ENCODE measurements around the gene RAB11FIP2.

DNA sequence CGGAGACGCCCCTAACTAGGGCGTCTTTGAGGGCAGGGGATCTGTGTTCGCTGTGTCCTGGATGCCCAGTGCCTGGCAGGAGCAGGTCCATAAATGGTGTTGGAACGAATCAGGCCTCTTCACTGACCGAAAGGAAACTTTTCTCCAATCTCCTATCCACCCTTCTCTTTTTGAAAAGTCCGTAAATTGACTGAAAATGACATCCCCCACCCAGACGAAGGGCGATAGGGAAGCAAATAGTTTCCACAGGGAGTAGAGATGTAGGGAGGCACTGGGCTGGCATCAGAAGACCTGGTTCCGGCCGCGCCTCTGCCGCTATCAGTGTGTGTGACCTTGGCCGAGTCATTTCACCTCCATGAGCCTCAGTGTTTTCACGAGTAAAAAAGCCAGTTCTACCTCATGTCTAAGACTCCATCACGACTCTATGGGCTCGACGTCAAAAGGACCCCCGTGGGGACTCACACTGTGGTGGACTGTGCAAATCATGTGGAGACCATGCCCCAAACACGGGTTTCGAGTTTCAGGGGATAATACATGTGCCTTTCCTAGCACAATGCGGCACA is 497 bp upstream of the RAB11FIP2 start:
- TF ChIP-seq SIN3A (IDR thresholded peaks at IDR 0.05; ENCODE audit: borderline replicate concordance, insufficient read depth, low read length) (no peak), POLR2AphosphoS5 (IDR thresholded peaks at IDR 0.05; ENCODE audit: low read depth, low read length) (no peak), TAF1 (IDR thresholded peaks at IDR 0.05; ENCODE audit: borderline replicate concordance, insufficient read depth, low read length) (no peak)
